ENCODE measurements around the gene ASTN2.

The ASTN2 gene

DNA sequence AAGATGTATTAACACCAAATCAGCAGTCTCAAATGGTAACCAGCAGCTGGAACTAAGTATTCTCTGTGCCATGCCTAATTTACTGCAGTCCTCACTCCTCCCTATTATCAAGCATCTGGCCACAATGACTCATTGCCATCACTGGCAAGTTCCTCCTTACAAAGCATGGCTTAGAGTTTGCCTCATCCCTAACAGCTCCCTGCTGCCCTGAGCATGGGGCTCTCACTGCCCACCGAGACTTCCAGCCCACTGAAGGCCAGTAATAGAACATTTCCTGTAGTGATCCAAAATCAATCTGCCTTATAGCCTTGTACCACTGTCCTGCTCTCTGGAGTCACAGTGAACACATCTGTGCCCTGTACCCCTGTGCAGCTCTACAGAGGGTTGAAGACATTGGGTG is 939.7 kb downstream of the ASTN2 start:
- Histone ChIP-seq H3K27ac (no peak overlapping the region), H3K4me3 (no peak overlapping the region), H3K27me3 (no peaks in the 10 kb centered on the region), H3K36me3 (no peaks in the 10 kb centered on the region), H3K9me3 (no peaks in the 10 kb centered on the region), H3K4me1 (peaks cover 0 to 23% (median 8%) of the 10 kb centered on the region in 4 donors)
- TF ChIP-seq, protein P1, sequence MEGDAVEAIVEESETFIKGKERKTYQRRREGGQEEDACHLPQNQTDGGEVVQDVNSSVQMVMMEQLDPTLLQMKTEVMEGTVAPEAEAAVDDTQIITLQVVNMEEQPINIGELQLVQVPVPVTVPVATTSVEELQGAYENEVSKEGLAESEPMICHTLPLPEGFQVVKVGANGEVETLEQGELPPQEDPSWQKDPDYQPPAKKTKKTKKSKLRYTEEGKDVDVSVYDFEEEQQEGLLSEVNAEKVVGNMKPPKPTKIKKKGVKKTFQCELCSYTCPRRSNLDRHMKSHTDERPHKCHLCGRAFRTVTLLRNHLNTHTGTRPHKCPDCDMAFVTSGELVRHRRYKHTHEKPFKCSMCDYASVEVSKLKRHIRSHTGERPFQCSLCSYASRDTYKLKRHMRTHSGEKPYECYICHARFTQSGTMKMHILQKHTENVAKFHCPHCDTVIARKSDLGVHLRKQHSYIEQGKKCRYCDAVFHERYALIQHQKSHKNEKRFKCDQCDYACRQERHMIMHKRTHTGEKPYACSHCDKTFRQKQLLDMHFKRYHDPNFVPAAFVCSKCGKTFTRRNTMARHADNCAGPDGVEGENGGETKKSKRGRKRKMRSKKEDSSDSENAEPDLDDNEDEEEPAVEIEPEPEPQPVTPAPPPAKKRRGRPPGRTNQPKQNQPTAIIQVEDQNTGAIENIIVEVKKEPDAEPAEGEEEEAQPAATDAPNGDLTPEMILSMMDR (IDR thresholded peaks at IDR 0.05): no peak
- intact Hi-C loops (cut with DNase I; ENCODE audit: low total_unique reads): no loop called here
- no peak for DNase-seq

DNA sequence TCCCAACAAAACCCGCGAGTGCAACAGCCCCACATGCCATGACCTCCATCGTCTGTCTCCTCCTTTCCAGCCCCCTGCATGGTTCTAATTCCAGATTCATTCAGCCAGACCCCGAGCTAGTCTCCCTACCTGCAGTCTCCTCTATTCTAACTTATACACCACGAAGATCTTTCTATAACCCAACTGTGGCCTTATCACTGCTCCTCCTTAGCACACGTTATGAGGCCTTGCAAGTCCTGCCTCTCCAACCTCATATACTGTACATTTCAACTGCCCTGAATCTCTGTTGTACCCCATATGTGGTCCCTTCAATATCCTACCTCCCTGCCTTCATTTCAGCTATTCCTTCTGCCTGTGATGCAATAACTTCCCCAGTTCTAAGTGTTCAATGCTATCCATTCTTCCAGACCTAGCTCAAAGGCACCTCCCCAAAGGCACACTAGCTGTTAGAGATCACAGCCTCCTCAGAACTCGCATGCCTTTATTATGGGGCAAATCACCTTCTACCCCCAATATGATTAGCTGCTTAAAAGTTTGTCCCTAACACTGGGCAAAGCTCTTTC is 942.8 kb downstream of the ASTN2 start:
- intact Hi-C loops (cut with DNase I; ENCODE audit: low total_unique reads): no loop called here
- no peak overlapping the region for H3K4me3 ChIP-seq
- H3K9me3 ChIP-seq: no peaks in the 10 kb centered on the region
- no peak for DNase-seq
- peaks cover 0 to 19% (median 7%) of the 10 kb centered on the region in 4 donors for H3K4me1 ChIP-seq
- H3K36me3 ChIP-seq: no peaks in the 10 kb centered on the region
- no peaks in the 10 kb centered on the region for H3K27me3 ChIP-seq
- TF ChIP-seq, protein P1 (IDR thresholded peaks at IDR 0.05): no peak
- peak overlapping the region; percentile 61 to 69 for H3K27ac ChIP-seq

DNA sequence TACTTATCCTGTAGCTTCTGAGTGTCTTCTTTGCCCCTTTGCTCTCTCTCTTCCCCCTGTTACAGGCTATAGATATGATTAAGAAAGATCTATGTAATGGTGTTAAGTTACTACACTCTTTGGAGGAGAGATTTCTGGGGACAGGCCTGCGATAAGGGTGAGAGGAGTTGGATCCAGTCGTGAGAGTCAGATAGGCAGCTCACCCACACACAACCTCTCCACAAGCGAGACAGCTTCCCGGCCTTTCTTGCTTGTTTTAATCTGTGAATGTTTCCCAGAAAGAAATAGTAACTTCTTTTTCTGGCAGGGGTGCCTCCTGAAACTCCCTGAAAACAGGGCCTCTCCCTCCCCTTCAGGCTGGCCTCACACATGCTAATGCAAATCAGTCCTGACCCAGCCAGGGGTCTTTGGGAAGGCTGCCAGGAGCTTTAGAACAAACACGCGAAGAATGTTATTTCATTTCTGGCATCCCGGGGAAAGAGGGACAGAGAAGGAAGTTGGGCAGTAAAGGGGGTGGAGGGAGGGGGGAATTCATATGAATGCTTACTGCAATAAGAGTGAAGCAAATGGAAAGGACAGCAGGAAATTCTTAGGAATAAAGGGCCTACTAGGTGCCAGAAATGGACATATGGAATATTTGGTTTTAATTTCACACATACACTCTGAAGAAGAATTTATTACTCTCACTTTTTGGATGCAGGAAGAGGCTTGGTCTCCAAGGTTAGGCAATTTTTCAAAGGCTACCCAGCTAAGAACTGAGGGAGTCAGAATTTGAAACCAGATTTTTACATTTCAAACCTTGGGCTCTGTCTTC is 943.6 kb downstream of the ASTN2 start:
- TF ChIP-seq, protein P1 (IDR thresholded peaks at IDR 0.05): no peak
- Histone ChIP-seq H3K27ac (peak overlapping the region; percentile 61 to 69), H3K36me3 (no peaks in the 10 kb centered on the region), H3K27me3 (no peaks in the 10 kb centered on the region), H3K4me3 (no peak overlapping the region), H3K4me1 (peaks cover 0 to 15% (median 4%) of the 10 kb centered on the region in 4 donors), H3K9me3 (no peaks in the 10 kb centered on the region)
- intact Hi-C loops (cut with DNase I; ENCODE audit: low total_unique reads): no loop called here
- no peak for DNase-seq

DNA sequence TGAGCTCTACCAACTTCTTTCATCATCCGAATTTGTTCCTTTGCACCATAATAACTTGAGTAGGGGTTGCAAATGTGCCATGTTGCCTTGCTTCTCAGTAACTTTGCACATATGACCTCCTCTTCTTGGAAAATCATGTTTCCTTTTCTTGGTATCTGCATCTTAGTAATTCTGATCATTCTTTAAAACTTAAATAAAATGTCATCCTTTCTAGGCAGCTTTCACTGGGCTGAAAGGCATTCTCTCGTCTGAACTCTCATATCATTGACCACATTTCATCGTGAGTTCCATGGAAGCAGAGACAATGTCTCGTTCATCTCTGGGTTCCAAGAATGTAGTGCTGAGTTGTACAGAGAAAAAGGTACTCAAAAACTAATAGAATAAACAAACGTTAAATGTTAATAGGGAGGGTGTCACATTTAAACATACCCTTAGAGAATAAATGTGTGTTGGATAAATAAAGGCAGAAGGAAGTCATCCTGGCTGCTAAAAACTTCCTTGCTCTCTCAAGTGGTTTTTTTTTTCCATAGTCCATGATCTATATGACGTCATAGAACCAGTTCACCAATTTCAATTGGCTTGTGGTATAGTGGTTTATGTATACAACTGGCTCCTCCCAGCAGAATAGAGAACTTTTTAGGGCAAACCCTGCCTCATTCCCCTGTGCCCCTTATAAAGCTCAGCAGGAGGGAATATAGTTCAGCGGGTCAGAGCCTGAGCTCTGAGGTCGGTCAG is 945.9 kb downstream of the ASTN2 start:
- TF ChIP-seq, protein P1 (IDR thresholded peaks at IDR 0.05): no peak
- Histone ChIP-seq H3K27ac (no peak overlapping the region), H3K27me3 (no peaks in the 10 kb centered on the region), H3K9me3 (no peaks in the 10 kb centered on the region), H3K36me3 (no peaks in the 10 kb centered on the region), H3K4me1 (peaks cover 0 to 15% (median 4%) of the 10 kb centered on the region in 4 donors), H3K4me3 (no peak overlapping the region)
- intact Hi-C loops (cut with DNase I; ENCODE audit: low total_unique reads): no loop called here
- DNase-seq: no peak

DNA sequence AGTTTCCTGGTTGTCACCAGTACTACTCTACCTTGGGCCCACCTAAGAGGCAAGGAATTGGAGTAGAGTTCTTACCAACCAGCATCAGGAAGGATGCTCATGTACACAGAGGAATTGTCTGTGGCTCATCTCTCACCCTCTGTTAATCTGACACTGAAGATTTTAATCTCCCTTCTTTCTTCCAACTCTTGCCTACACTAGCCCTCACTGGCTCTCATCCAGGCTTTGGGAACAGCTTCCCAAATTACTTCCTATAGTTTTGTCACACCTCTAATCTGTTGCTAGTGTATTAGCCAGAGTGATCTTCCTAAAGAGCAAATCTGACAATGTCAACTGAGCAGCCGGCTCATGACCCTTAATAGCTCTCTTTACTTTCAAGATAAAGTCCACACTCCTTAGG is 946.5 kb downstream of the ASTN2 start:
- Histone ChIP-seq H3K27ac (no peak overlapping the region), H3K4me1 (peaks cover 0 to 15% (median 4%) of the 10 kb centered on the region in 4 donors), H3K36me3 (no peaks in the 10 kb centered on the region), H3K4me3 (no peak overlapping the region), H3K9me3 (no peaks in the 10 kb centered on the region), H3K27me3 (no peaks in the 10 kb centered on the region)
- DNase-seq: no peak
- intact Hi-C loops (cut with DNase I; ENCODE audit: low total_unique reads): no loop called here
- TF ChIP-seq, protein P1 (IDR thresholded peaks at IDR 0.05): no peak
